ENCODE data around the gene CCDC85B.
A peak's percentile ranks its signal among the peaks of the same experiment; 100 is the strongest.

The CCDC85B gene

GRCh38 chr11:65917434-65918210, 27.1 kb downstream of the CCDC85B start:
- Histone ChIP-seq H3K9me3 (ENCODE audit: control insufficient read depth in 2 of 2, low read length in 2 of 2) (no peaks in the 10 kb centered on the region), H3K4me1 (ENCODE audit: control insufficient read depth, insufficient read depth, low read length) (peaks cover 49% of the 10 kb centered on the region), H3K9ac (ENCODE audit: low read length in 2 of 2) (peak overlapping the region; percentile 81 to 97), H3K27me3 (ENCODE audit: control insufficient read depth in 1 of 2, insufficient read depth in 2 of 2, low read length in 2 of 2) (no peaks in the 10 kb centered on the region), H3K27ac (ENCODE audit: low read length) (peak overlapping the region; percentile 92), H3K4me3 (ENCODE audit: low read length in 2 of 2) (peak overlapping the region; percentile 84 to 96), H3K36me3 (ENCODE audit: control insufficient read depth in 2 of 2, insufficient read depth in 2 of 2, low read length in 2 of 2) (peaks cover 9 to 11% of the 10 kb centered on the region in 2 donors)

- no peaks in the 10 kb centered on the region for H3K9me3 ChIP-seq (ENCODE audit: control insufficient read depth in 2 of 2, low read length in 2 of 2)
- H3K27me3 ChIP-seq (ENCODE audit: control insufficient read depth in 1 of 2, insufficient read depth in 2 of 2, low read length in 2 of 2) = no peaks in the 10 kb centered on the region
- peaks cover 13 to 14% of the 10 kb centered on the region in 2 donors for H3K36me3 ChIP-seq (ENCODE audit: control insufficient read depth in 2 of 2, insufficient read depth in 2 of 2, low read length in 2 of 2)
- H3K27ac ChIP-seq (ENCODE audit: low read length) = peak within 1 kb of the TSS; percentile 92
- peaks cover 49% of the 10 kb centered on the region for H3K4me1 ChIP-seq (ENCODE audit: control insufficient read depth, insufficient read depth, low read length)
- H3K9ac ChIP-seq (ENCODE audit: low read length in 2 of 2) = peak within 1 kb of the TSS; percentile 81 to 97
- H3K4me3 ChIP-seq (ENCODE audit: low read length in 2 of 2) = peak within 1 kb of the TSS; percentile 84 to 96
Measured at GRCh38 chr11:65918211-65919140, 28.0 kb downstream of the CCDC85B start, which contains the start of gene C11orf68. TSS of gene C11orf68 (minus strand) at chr11:65919062. CDS start at chr11:65919031, 31 bp downstream.

GRCh38 chr11:65919141-65919572, 28.7 kb downstream of the CCDC85B start, which contains the start of gene DRAP1:
TSS of gene DRAP1 (plus strand) at chr11:65919426. CDS start at chr11:65919502, 76 bp downstream.
- H3K27ac ChIP-seq (ENCODE audit: low read length) = peak within 1 kb of the TSS; percentile 92
- peaks cover 13 to 14% of the 10 kb centered on the region in 2 donors for H3K36me3 ChIP-seq (ENCODE audit: control insufficient read depth in 2 of 2, insufficient read depth in 2 of 2, low read length in 2 of 2)
- H3K27me3 ChIP-seq (ENCODE audit: control insufficient read depth in 1 of 2, insufficient read depth in 2 of 2, low read length in 2 of 2) = no peaks in the 10 kb centered on the region
- H3K4me3 ChIP-seq (ENCODE audit: low read length in 2 of 2) = peak within 1 kb of the TSS; percentile 84 to 96
- H3K4me1 ChIP-seq (ENCODE audit: control insufficient read depth, insufficient read depth, low read length) = peaks cover 49% of the 10 kb centered on the region
- H3K9ac ChIP-seq (ENCODE audit: low read length in 2 of 2) = peak within 1 kb of the TSS; percentile 81 to 97
- H3K9me3 ChIP-seq (ENCODE audit: control insufficient read depth in 2 of 2, low read length in 2 of 2) = no peaks in the 10 kb centered on the region

- peaks cover 13 to 14% of the 10 kb centered on the region in 2 donors for H3K36me3 ChIP-seq (ENCODE audit: control insufficient read depth in 2 of 2, insufficient read depth in 2 of 2, low read length in 2 of 2)
- peaks cover 49% of the 10 kb centered on the region for H3K4me1 ChIP-seq (ENCODE audit: control insufficient read depth, insufficient read depth, low read length)
- H3K27ac ChIP-seq (ENCODE audit: low read length) = peak overlapping the region; percentile 58
- H3K9me3 ChIP-seq (ENCODE audit: control insufficient read depth in 2 of 2, low read length in 2 of 2) = no peaks in the 10 kb centered on the region
- H3K4me3 ChIP-seq (ENCODE audit: low read length in 2 of 2) = peak overlapping the region; percentile 83 to 84
- no peaks in the 10 kb centered on the region for H3K27me3 ChIP-seq (ENCODE audit: control insufficient read depth in 1 of 2, insufficient read depth in 2 of 2, low read length in 2 of 2)
- H3K9ac ChIP-seq (ENCODE audit: low read length in 2 of 2) = peak overlapping the region; percentile 68 to 77
Measured at GRCh38 chr11:65919573-65920371, 29.3 kb downstream of the CCDC85B start.

GRCh38 chr11:65920372-65920802, 29.9 kb downstream of the CCDC85B start:
- Histone ChIP-seq H3K27ac (ENCODE audit: low read length) (peak overlapping the region; percentile 31), H3K9me3 (ENCODE audit: control insufficient read depth in 2 of 2, low read length in 2 of 2) (no peaks in the 10 kb centered on the region), H3K27me3 (ENCODE audit: control insufficient read depth in 1 of 2, insufficient read depth in 2 of 2, low read length in 2 of 2) (no peaks in the 10 kb centered on the region), H3K9ac (ENCODE audit: low read length in 2 of 2) (peak overlapping the region; percentile 68 to 77), H3K4me1 (ENCODE audit: control insufficient read depth, insufficient read depth, low read length) (peaks cover 42% of the 10 kb centered on the region), H3K4me3 (ENCODE audit: low read length in 2 of 2) (peak overlapping the region; percentile 83 to 84), H3K36me3 (ENCODE audit: control insufficient read depth in 2 of 2, insufficient read depth in 2 of 2, low read length in 2 of 2) (peaks cover 13 to 14% of the 10 kb centered on the region in 2 donors)

- H3K9me3 ChIP-seq (ENCODE audit: control insufficient read depth in 2 of 2, low read length in 2 of 2) = no peaks in the 10 kb centered on the region
- peak overlapping the region in 1 of 2 donors; percentile 83 for H3K4me3 ChIP-seq (ENCODE audit: low read length in 2 of 2)
- peaks cover 13 to 14% of the 10 kb centered on the region in 2 donors for H3K36me3 ChIP-seq (ENCODE audit: control insufficient read depth in 2 of 2, insufficient read depth in 2 of 2, low read length in 2 of 2)
- H3K9ac ChIP-seq (ENCODE audit: low read length in 2 of 2) = peak overlapping the region in 1 of 2 donors; percentile 77
- peaks cover 35% of the 10 kb centered on the region for H3K4me1 ChIP-seq (ENCODE audit: control insufficient read depth, insufficient read depth, low read length)
- no peaks in the 10 kb centered on the region for H3K27me3 ChIP-seq (ENCODE audit: control insufficient read depth in 1 of 2, insufficient read depth in 2 of 2, low read length in 2 of 2)
- no peak overlapping the region for H3K27ac ChIP-seq (ENCODE audit: low read length)
Measured at GRCh38 chr11:65921033-65921555, 30.6 kb downstream of the CCDC85B start.

- H3K36me3 ChIP-seq (ENCODE audit: control insufficient read depth in 2 of 2, insufficient read depth in 2 of 2, low read length in 2 of 2) = peaks cover 13 to 14% of the 10 kb centered on the region in 2 donors
- no peak overlapping the region for H3K9ac ChIP-seq (ENCODE audit: low read length in 2 of 2)
- no peaks in the 10 kb centered on the region for H3K27me3 ChIP-seq (ENCODE audit: control insufficient read depth in 1 of 2, insufficient read depth in 2 of 2, low read length in 2 of 2)
- no peak overlapping the region for H3K4me3 ChIP-seq (ENCODE audit: low read length in 2 of 2)
- peaks cover 28% of the 10 kb centered on the region for H3K4me1 ChIP-seq (ENCODE audit: control insufficient read depth, insufficient read depth, low read length)
- H3K27ac ChIP-seq (ENCODE audit: low read length) = no peak overlapping the region
- H3K9me3 ChIP-seq (ENCODE audit: control insufficient read depth in 2 of 2, low read length in 2 of 2) = no peaks in the 10 kb centered on the region
Measured at GRCh38 chr11:65921876-65922275, 31.4 kb downstream of the CCDC85B start.

GRCh38 chr11:65922565-65922964, 32.1 kb downstream of the CCDC85B start:
- Histone ChIP-seq H3K9ac (ENCODE audit: low read length in 2 of 2) (no peak overlapping the region), H3K4me1 (ENCODE audit: control insufficient read depth, insufficient read depth, low read length) (peaks cover 21% of the 10 kb centered on the region), H3K4me3 (ENCODE audit: low read length in 2 of 2) (no peak overlapping the region), H3K9me3 (ENCODE audit: control insufficient read depth in 2 of 2, low read length in 2 of 2) (no peaks in the 10 kb centered on the region), H3K36me3 (ENCODE audit: control insufficient read depth in 2 of 2, insufficient read depth in 2 of 2, low read length in 2 of 2) (peaks cover 8 to 12% of the 10 kb centered on the region in 2 donors), H3K27me3 (ENCODE audit: control insufficient read depth in 1 of 2, insufficient read depth in 2 of 2, low read length in 2 of 2) (no peaks in the 10 kb centered on the region), H3K27ac (ENCODE audit: low read length) (no peak overlapping the region)

- no peaks in the 10 kb centered on the region for H3K9me3 ChIP-seq (ENCODE audit: control insufficient read depth in 2 of 2, low read length in 2 of 2)
- H3K9ac ChIP-seq (ENCODE audit: low read length in 2 of 2) = no peak overlapping the region
- no peaks in the 10 kb centered on the region for H3K27me3 ChIP-seq (ENCODE audit: control insufficient read depth in 1 of 2, insufficient read depth in 2 of 2, low read length in 2 of 2)
- peaks cover 8 to 12% of the 10 kb centered on the region in 2 donors for H3K36me3 ChIP-seq (ENCODE audit: control insufficient read depth in 2 of 2, insufficient read depth in 2 of 2, low read length in 2 of 2)
- H3K4me3 ChIP-seq (ENCODE audit: low read length in 2 of 2) = no peak overlapping the region
- H3K27ac ChIP-seq (ENCODE audit: low read length) = no peak overlapping the region
- peaks cover 6% of the 10 kb centered on the region for H3K4me1 ChIP-seq (ENCODE audit: control insufficient read depth, insufficient read depth, low read length)
Measured at GRCh38 chr11:65925397-65925796, 34.9 kb downstream of the CCDC85B start.
